CD8-positive, alpha-beta memory T cell (primary cell): ENCODE measurements around the gene KRT32. TPM values are rescaled to one million over a fixed set of nuclear protein-coding genes. Genes with fewer than 3 reads are reported as not detected.

Experiments
- CTCF ChIA-PET: fragments of 350-600 bp; sonication (Branson Sonifier 250); formaldehyde crosslinking; loops from one replicate; lab custom pipeline; 2021; ENCODE audit warnings: antibody characterized with exemption; lab: Charles Lee
- POLR2A ChIA-PET: fragments of 350-600 bp; sonication (Branson Sonifier 250); formaldehyde crosslinking; loops from one replicate; lab custom pipeline; 2021; ENCODE audit warnings: antibody characterized with exemption; lab: Charles Lee
- DNase-seq, 5 donors: peaks; one replicate each; pipeline versions ENCODE4 v3.0.0 to v3.0.0-alpha.2; 2020 to 2022; ENCODE audit warnings: mixed read lengths in 1 of 5
- H3K27ac ChIP-seq: one replicate; pipeline ENCODE4 v1.7.0; 2013; ENCODE audit warnings: low read depth, mild to moderate bottlenecking, low read length, moderate library complexity
- H3K27me3 ChIP-seq: 2 replicates; pipeline ENCODE4 v1.7.0; 2013; ENCODE audit warnings: low read length, mild to moderate bottlenecking; ENCODE audit not compliant: insufficient read depth, poor library complexity, severe bottlenecking
- H3K36me3 ChIP-seq: 2 replicates; pipeline ENCODE4 v1.7.0; 2013; ENCODE audit warnings: mild to moderate bottlenecking, low read length, moderate library complexity; ENCODE audit not compliant: insufficient read depth
- H3K4me1 ChIP-seq: 2 replicates; pipeline ENCODE4 v1.7.0; 2013; ENCODE audit warnings: mild to moderate bottlenecking, low read length, moderate library complexity; ENCODE audit not compliant: insufficient read depth
- H3K4me3 ChIP-seq: 2 replicates; pipeline ENCODE4 v1.7.0; 2013; ENCODE audit warnings: mild to moderate bottlenecking, low read length
- H3K9me3 ChIP-seq: 2 replicates; pipeline ENCODE4 v1.7.0; 2013; ENCODE audit warnings: mild to moderate bottlenecking, low read length
- H3K27ac Mint-ChIP-seq, 8 donors: one replicate each; pipeline ENCODE4 v1.8.0; 2020 to 2021; ENCODE audit warnings: mixed read lengths in 8 of 8, mild to moderate bottlenecking in 6 of 8, inconsistent platforms in 3 of 8, moderate library complexity in 3 of 8
- H3K27me3 Mint-ChIP-seq, 2 donors: one replicate each; pipeline ENCODE4 v1.8.0; 2020 to 2021; ENCODE audit warnings: mixed read lengths in 2 of 2, mild to moderate bottlenecking in 1 of 2, moderate library complexity in 1 of 2
- H3K36me3 Mint-ChIP-seq, 3 donors: one replicate each; pipeline ENCODE4 v1.8.0; 2020 to 2021; ENCODE audit warnings: mixed read lengths in 3 of 3, inconsistent platforms in 1 of 3, mild to moderate bottlenecking in 1 of 3
- H3K4me1 Mint-ChIP-seq, 3 donors: one replicate each; pipeline ENCODE4 v1.8.0; 2020 to 2021; ENCODE audit warnings: mixed read lengths in 3 of 3, inconsistent platforms in 1 of 3, mild to moderate bottlenecking in 1 of 3
- H3K4me3 Mint-ChIP-seq, 7 donors: one replicate each; pipeline ENCODE4 v1.8.0; 2020 to 2021; ENCODE audit warnings: mixed read lengths in 7 of 7, mild to moderate bottlenecking in 6 of 7, moderate library complexity in 4 of 7, inconsistent platforms in 2 of 7
- H3K9me3 Mint-ChIP-seq, 5 donors: one replicate each; pipeline ENCODE4 v1.8.0; 2020 to 2022; ENCODE audit warnings: mixed read lengths in 5 of 5, mild to moderate bottlenecking in 3 of 5, moderate library complexity in 2 of 5, inconsistent platforms in 1 of 5
- polyA plus RNA-seq: library from polyadenylated mRNA; unstranded; fragments of 300-500 nt; fragmentation: Illumina TruSeq; gene quantifications from one replicate; pipeline ENCODE4 v1.2.3, GENCODE V29; 2021
- total RNA-seq, 2 experiments: library from RNA; stranded (reverse); gene quantifications; one replicate each; pipeline ENCODE4 v1.2.3, GENCODE V29; 2021

KRT32 gene
- total and polyA plus RNA-seq, 3 experiments from 2014 or later: not detected

DNA sequence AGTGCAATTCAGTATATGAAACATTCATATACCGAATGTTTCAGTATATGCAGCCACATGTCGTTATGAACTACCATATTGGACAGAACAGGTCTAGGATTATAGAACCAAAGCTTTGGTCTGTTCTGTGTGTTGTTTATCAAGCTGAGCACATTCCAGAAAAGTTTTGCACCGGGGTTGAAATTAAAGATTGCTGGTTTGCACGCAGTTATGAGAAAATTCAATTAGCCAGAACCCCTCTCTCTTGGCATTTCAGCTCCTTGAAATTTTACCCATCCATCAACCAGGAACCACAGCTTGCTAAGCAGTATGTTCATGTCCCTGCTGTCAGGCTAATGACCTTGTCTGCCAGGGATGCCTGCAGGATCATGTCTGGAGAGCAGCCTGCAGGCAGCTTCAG, 9.5 kb downstream of the KRT32 start:
- POLR2A ChIA-PET: no interaction called here
- H3K27ac Mint-ChIP-seq: peak overlapping the region in 1 of 8 donors; percentile 15
- Histone ChIP-seq H3K27me3 (no peaks in the 10 kb centered on the region), H3K27ac (no peak overlapping the region), H3K4me1 (no peaks in the 10 kb centered on the region), H3K36me3 (no peaks in the 10 kb centered on the region), H3K4me3 (no peak overlapping the region), H3K9me3 (no peaks in the 10 kb centered on the region)
- no peaks in the 10 kb centered on the region for H3K9me3 Mint-ChIP-seq
- H3K4me1 Mint-ChIP-seq: no peaks in the 10 kb centered on the region
- H3K27me3 Mint-ChIP-seq: peaks cover 12 to 15% of the 10 kb centered on the region in 2 donors
- H3K36me3 Mint-ChIP-seq: no peaks in the 10 kb centered on the region
- H3K4me3 Mint-ChIP-seq: no peak overlapping the region
- DNase-seq: no peak
- CTCF ChIA-PET: no interaction called here

DNA sequence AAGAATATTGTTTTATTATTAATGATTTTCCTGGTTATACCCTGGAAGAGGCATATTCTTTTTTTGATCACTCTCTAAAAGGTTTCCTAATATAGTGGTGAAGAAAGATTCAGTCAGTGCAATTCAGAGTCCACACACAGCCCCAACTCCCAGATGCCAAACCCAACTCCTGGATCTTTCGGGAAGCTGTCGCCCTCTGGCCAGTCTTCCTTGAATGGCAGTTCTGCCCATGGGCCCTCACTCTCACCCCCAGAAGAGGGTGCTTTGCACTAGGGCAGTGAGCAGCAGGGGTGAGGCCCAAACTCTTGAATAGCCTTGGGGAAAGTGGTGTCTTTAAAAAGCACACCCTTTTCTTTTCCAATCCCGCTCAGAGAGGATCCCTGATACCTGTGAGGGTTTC, 11.0 kb downstream of the KRT32 start:
- Mint-ChIP-seq H3K27ac (no peak overlapping the region), H3K36me3 (no peaks in the 10 kb centered on the region), H3K27me3 (peaks cover 12 to 19% of the 10 kb centered on the region in 2 donors), H3K9me3 (no peaks in the 10 kb centered on the region), H3K4me1 (no peaks in the 10 kb centered on the region), H3K4me3 (no peak overlapping the region)
- ChIA-PET POLR2A (no interaction called here), CTCF (no interaction called here)
- Histone ChIP-seq H3K9me3 (no peaks in the 10 kb centered on the region), H3K27me3 (no peaks in the 10 kb centered on the region), H3K4me3 (no peak overlapping the region), H3K36me3 (no peaks in the 10 kb centered on the region), H3K27ac (no peak overlapping the region), H3K4me1 (no peaks in the 10 kb centered on the region)
- DNase-seq: no peak

DNA sequence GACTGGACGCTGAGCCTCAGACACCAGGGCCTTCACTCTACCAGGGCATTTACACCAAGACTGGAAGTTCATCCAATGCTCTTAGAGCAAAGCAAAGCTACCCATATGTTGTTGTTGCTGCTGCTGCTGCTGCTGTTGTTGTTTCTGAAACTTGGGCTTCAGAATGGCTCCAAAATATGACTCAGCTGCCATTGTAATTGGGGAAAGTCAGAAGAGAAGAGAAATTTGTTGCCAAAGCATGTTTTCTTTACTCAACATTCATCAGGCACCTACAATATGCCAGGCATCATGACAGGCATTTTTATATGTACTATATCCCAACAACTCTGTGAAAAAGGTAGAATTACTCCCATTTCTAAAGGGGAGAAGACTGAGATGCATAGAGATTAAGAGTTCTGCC, 11.9 kb downstream of the KRT32 start:
- H3K27ac ChIP-seq: no peak overlapping the region
- DNase-seq: no peak
- no peaks in the 10 kb centered on the region for H3K27me3 ChIP-seq
- Mint-ChIP-seq H3K4me1 (no peaks in the 10 kb centered on the region), H3K27me3 (peaks cover 7 to 23% of the 10 kb centered on the region in 2 donors), H3K4me3 (no peak overlapping the region), H3K9me3 (no peaks in the 10 kb centered on the region), H3K27ac (peak overlapping the region in 1 of 8 donors; percentile 52), H3K36me3 (no peaks in the 10 kb centered on the region)
- no peaks in the 10 kb centered on the region for H3K9me3 ChIP-seq
- H3K36me3 ChIP-seq: no peaks in the 10 kb centered on the region
- POLR2A ChIA-PET: no interaction called here
- CTCF ChIA-PET: no interaction called here
- H3K4me1 ChIP-seq: no peaks in the 10 kb centered on the region
- no peak overlapping the region for H3K4me3 ChIP-seq

DNA sequence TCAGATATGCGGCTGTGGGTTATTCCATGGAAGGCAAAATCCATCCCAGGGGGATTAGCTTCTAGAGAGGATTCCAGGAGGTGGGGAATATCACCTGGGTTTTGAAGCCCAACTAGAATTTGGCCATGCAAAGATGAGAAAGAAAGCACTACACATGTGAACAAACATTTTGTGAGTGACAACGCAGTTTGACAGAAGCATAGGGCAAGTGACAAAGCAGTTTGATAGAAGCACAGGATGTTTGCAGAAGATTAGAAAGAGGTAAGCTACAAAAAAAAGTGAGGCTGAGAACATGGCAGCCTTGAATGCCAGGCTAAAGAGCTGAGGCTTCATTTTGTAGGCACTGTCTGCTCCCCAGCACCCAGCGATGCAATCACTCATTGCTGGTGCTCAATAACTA, 14.1 kb downstream of the KRT32 start:
- Mint-ChIP-seq H3K36me3 (no peaks in the 10 kb centered on the region), H3K27me3 (peaks cover 6 to 25% of the 10 kb centered on the region in 2 donors), H3K4me1 (no peaks in the 10 kb centered on the region), H3K4me3 (no peak overlapping the region), H3K27ac (no peak overlapping the region), H3K9me3 (no peaks in the 10 kb centered on the region)
- Histone ChIP-seq H3K27ac (no peak overlapping the region), H3K4me1 (no peaks in the 10 kb centered on the region), H3K4me3 (no peak overlapping the region), H3K27me3 (no peaks in the 10 kb centered on the region), H3K9me3 (no peaks in the 10 kb centered on the region), H3K36me3 (no peaks in the 10 kb centered on the region)
- DNase-seq: no peak
- ChIA-PET CTCF (no interaction called here), POLR2A (no interaction called here)

DNA sequence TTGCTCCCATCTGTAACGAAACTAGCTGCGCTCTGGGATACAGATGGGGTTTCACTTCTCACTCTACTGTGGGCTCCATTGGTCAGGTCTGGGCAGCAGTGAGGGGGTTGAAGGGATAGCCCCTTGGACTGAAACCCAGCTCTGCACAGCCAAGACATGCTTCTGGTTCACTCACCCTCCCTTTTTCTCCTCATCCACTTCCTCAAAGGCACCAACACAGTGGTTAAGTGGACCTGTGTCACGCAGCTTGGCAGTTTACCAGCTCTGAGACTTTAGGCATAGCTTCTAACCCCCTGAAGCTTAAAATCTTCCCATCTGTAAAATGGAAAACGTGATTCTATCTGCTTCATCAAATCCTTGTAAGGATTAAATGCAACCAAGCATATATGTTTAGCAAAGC, 14.9 kb downstream of the KRT32 start:
- H3K27me3 Mint-ChIP-seq: peaks cover 7 to 26% of the 10 kb centered on the region in 2 donors
- no peaks in the 10 kb centered on the region for H3K9me3 ChIP-seq
- no peaks in the 10 kb centered on the region for H3K27me3 ChIP-seq
- POLR2A ChIA-PET: interaction anchor here (0.7 kb wide), 1 partner anchor 11 kb away, joined by 3 read pairs; no protein-coding TSS in a partner anchor
- H3K4me3 ChIP-seq: no peak overlapping the region
- no peak for DNase-seq
- no peaks in the 10 kb centered on the region for H3K4me1 ChIP-seq
- no peak overlapping the region for H3K4me3 Mint-ChIP-seq
- H3K27ac Mint-ChIP-seq: peak overlapping the region in 1 of 8 donors; percentile 22
- no peaks in the 10 kb centered on the region for H3K36me3 ChIP-seq
- H3K4me1 Mint-ChIP-seq: no peaks in the 10 kb centered on the region
- H3K36me3 Mint-ChIP-seq: no peaks in the 10 kb centered on the region
- CTCF ChIA-PET: no interaction called here
- no peak overlapping the region for H3K27ac ChIP-seq
- no peaks in the 10 kb centered on the region for H3K9me3 Mint-ChIP-seq

DNA sequence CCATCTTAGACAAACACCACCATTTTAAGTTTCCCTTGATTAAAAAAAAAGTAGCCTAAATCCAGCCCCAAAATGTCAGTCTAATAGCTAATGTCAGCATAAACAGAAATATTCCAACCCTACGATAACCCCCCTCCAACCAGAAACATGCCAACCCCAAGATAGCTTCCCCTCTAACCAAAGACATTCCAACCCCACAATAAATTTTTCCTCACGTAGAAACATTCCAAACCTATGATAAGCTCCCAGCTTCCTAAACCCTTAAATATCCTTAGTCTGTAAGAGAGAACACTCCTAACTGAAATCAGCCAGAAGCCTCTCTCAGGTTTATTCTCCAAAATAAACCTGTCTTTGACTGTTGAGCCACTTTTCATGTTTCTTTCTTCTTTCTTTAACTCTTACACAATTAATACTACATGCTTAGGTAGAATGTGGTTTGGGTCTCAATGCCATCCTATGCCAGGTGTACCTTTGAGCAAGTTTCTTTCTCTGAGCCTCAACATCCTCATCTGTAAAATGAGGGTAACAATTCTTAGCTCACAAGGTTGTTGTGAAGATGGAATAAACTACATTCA, 15.9 kb downstream of the KRT32 start:
- Histone ChIP-seq H3K27me3 (no peaks in the 10 kb centered on the region), H3K4me1 (no peaks in the 10 kb centered on the region)
- CTCF ChIA-PET: no interaction called here

DNA sequence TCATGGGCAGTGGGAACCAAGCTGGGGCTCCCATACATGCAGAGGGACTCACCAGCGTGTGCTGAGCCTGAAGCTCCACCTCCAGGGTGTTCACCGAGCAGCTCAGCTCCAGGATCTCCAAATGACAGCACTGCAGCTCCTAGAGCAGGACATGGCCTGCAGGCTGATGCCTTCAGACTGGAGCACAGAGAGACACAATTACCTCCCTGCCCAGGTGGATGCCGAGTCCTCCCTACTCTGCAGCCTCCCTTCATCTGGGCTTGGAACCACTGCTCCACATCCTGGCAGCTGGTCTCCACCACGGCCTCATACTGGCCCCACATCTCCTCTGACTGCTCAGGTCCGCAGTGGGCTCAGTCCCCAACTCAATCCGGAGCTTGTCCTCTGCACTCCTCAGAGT, 18.2 kb downstream of the KRT32 start:
- H3K9me3 ChIP-seq: no peaks in the 10 kb centered on the region
- Mint-ChIP-seq H3K36me3 (no peaks in the 10 kb centered on the region), H3K4me3 (no peak overlapping the region), H3K27ac (no peak overlapping the region), H3K4me1 (no peaks in the 10 kb centered on the region), H3K9me3 (no peaks in the 10 kb centered on the region), H3K27me3 (peaks cover 13 to 40% of the 10 kb centered on the region in 2 donors)
- no peak overlapping the region for H3K27ac ChIP-seq
- no peaks in the 10 kb centered on the region for H3K27me3 ChIP-seq
- no peaks in the 10 kb centered on the region for H3K36me3 ChIP-seq
- ChIA-PET CTCF (no interaction called here), POLR2A (no interaction called here)
- no peaks in the 10 kb centered on the region for H3K4me1 ChIP-seq
- no peak overlapping the region for H3K4me3 ChIP-seq
- DNase-seq: no peak

More for the DNA sequence above, 15.9 kb downstream of the KRT32 start:
- H3K9me3 Mint-ChIP-seq: no peaks in the 10 kb centered on the region
- H3K36me3 ChIP-seq: no peaks in the 10 kb centered on the region
- no peaks in the 10 kb centered on the region for H3K9me3 ChIP-seq
- DNase-seq: no peak
- H3K4me3 Mint-ChIP-seq: no peak overlapping the region
- H3K4me3 ChIP-seq: no peak overlapping the region
- POLR2A ChIA-PET: no interaction called here
- H3K4me1 Mint-ChIP-seq: no peaks in the 10 kb centered on the region
- no peak overlapping the region for H3K27ac Mint-ChIP-seq
- no peak overlapping the region for H3K27ac ChIP-seq
- no peaks in the 10 kb centered on the region for H3K36me3 Mint-ChIP-seq
- peaks cover 10 to 30% of the 10 kb centered on the region in 2 donors for H3K27me3 Mint-ChIP-seq

DNA sequence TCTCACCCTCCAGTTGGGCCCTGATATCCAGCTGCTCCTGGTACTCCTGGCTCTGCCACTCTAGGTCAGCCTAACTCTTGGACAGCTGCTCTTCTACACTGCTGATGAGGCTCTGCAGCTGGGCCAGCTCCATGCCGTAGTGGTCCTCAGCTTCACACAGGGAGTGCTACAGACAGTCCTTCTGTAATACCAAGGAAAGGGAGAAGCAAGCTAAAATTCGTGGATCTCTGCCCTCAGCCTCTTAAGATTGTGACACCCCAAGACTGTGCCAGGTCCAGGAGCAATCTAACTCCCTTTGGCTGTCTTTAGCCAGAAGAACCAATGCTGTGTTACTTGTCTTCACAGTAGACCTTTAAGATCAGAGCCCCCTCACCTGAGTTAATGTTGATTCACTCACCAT, 18.7 kb downstream of the KRT32 start:
- Mint-ChIP-seq H3K9me3 (no peaks in the 10 kb centered on the region), H3K4me3 (no peak overlapping the region), H3K4me1 (no peaks in the 10 kb centered on the region), H3K27me3 (peaks cover 14 to 43% of the 10 kb centered on the region in 2 donors), H3K36me3 (no peaks in the 10 kb centered on the region), H3K27ac (peak overlapping the region in 1 of 8 donors; percentile 44)
- CTCF ChIA-PET: no interaction called here
- no peak overlapping the region for H3K27ac ChIP-seq
- no peaks in the 10 kb centered on the region for H3K9me3 ChIP-seq
- H3K36me3 ChIP-seq: no peaks in the 10 kb centered on the region
- no peaks in the 10 kb centered on the region for H3K27me3 ChIP-seq
- POLR2A ChIA-PET: no interaction called here
- H3K4me3 ChIP-seq: no peak overlapping the region
- no peaks in the 10 kb centered on the region for H3K4me1 ChIP-seq
- no peak for DNase-seq
